GM19035 (cell line): Measurements from ENCODE around the gene DPPA2.
"Not testable (repeated sequence)": the region's sequence is repeated elsewhere in the genome, so short reads cannot be mapped to it uniquely, and the experiment has no call there.

Source experiments
- ATAC-seq: cut with Tn5 transposase; IDR thresholded peaks from one replicate; pipeline ENCODE4 v1.9.1; 2021; ENCODE audit not compliant: unreplicated experiment

The DPPA2 gene

GRCh38 chr3:109316162-109316730, at the start of gene DPPA2:
TSS of gene DPPA2 (minus strand) at chr3:109316517. CDS start at chr3:109314542, 1,975 bp downstream.
- ATAC-seq = no peak

GRCh38 chr3:109364088-109364487, 47.8 kb upstream of the DPPA2 start:
- no peak for ATAC-seq

GRCh38 chr3:109363634-109364033, 47.3 kb upstream of the DPPA2 start:
- ATAC-seq = no peak

- ATAC-seq = no peak
Measured at GRCh38 chr3:109362823-109363222, 46.5 kb upstream of the DPPA2 start.

- not testable (repeated sequence) for ATAC-seq
Measured at GRCh38 chr3:109358809-109359208, 42.5 kb upstream of the DPPA2 start.

- ATAC-seq = no peak
Measured at GRCh38 chr3:109356442-109357155, 40.3 kb upstream of the DPPA2 start.

- no peak for ATAC-seq
Measured at GRCh38 chr3:109355625-109356441, 39.5 kb upstream of the DPPA2 start.

- no peak for ATAC-seq
Measured at GRCh38 chr3:109353057-109353456, 36.7 kb upstream of the DPPA2 start.

- no peak for ATAC-seq
Measured at GRCh38 chr3:109351231-109351630, 34.9 kb upstream of the DPPA2 start.

- no peak for ATAC-seq
Measured at GRCh38 chr3:109346770-109347295, 30.5 kb upstream of the DPPA2 start.

- no peak for ATAC-seq
Measured at GRCh38 chr3:109346099-109346498, 29.8 kb upstream of the DPPA2 start.

GRCh38 chr3:109339714-109340648, 23.7 kb upstream of the DPPA2 start:
- ATAC-seq = no peak

- ATAC-seq = no peak
Measured at GRCh38 chr3:109339197-109339596, 22.9 kb upstream of the DPPA2 start.

- no peak for ATAC-seq
Measured at GRCh38 chr3:109338322-109338721, 22.0 kb upstream of the DPPA2 start.

- no peak for ATAC-seq
Measured at GRCh38 chr3:109337393-109337792, 21.1 kb upstream of the DPPA2 start, which contains the start of gene DPPA4. TSS of gene DPPA4 (minus strand) at chr3:109337546. CDS start at chr3:109337517, 29 bp downstream.

GRCh38 chr3:109336291-109336861, 20.1 kb upstream of the DPPA2 start:
- no peak for ATAC-seq

GRCh38 chr3:109334572-109334971, 18.3 kb upstream of the DPPA2 start:
- no peak for ATAC-seq

GRCh38 chr3:109331692-109332091, 15.4 kb upstream of the DPPA2 start:
- no peak for ATAC-seq

- no peak for ATAC-seq
Measured at GRCh38 chr3:109330405-109330804, 14.1 kb upstream of the DPPA2 start.

- no peak for ATAC-seq
Measured at GRCh38 chr3:109328202-109328601, 11.9 kb upstream of the DPPA2 start.
